HEK293 (cell line): ENCODE measurements around the gene ZFAND3.

Experiments
- SP7 ChIP-seq: fragments of 450-650 bp; formaldehyde crosslinking; IDR thresholded peaks from 2 replicates; pipeline ENCODE4 v1.5.1; 2016; ENCODE audit warnings: missing biosample characterization, missing genetic modification characterization
- ZNF133 ChIP-seq: fragments of 450-650 bp; formaldehyde crosslinking; IDR thresholded peaks from 2 replicates; pipeline ENCODE4 v1.5.1; 2016; ENCODE audit warnings: missing biosample characterization, missing genetic modification characterization
- ZNF324 ChIP-seq: fragments of 450-650 bp; formaldehyde crosslinking; IDR thresholded peaks from 2 replicates; pipeline ENCODE4 v1.5.1; 2016; ENCODE audit warnings: missing biosample characterization, missing genetic modification characterization
- ZNF768 ChIP-seq: fragments of 450-650 bp; formaldehyde crosslinking; IDR thresholded peaks from 2 replicates; pipeline ENCODE4 v1.5.1; 2018; ENCODE audit warnings: missing biosample characterization, mild to moderate bottlenecking, missing genetic modification characterization
- TF ChIP-seq, protein P1 (sequence below): fragments of 450-650 bp; formaldehyde crosslinking; IDR thresholded peaks from 2 replicates; pipeline ENCODE4 v1.5.1; 2016; ENCODE audit warnings: missing biosample characterization, missing genetic modification characterization
- TF ChIP-seq, protein P2 (sequence below): fragments of 450-650 bp; formaldehyde crosslinking; IDR thresholded peaks from 2 replicates; pipeline ENCODE4 v1.5.1; 2016; ENCODE audit warnings: missing biosample characterization, missing genetic modification characterization

GRCh38 chr6:37799263-37799644, 20.3 kb upstream of the ZFAND3 start:
- TF ChIP-seq, protein P1, sequence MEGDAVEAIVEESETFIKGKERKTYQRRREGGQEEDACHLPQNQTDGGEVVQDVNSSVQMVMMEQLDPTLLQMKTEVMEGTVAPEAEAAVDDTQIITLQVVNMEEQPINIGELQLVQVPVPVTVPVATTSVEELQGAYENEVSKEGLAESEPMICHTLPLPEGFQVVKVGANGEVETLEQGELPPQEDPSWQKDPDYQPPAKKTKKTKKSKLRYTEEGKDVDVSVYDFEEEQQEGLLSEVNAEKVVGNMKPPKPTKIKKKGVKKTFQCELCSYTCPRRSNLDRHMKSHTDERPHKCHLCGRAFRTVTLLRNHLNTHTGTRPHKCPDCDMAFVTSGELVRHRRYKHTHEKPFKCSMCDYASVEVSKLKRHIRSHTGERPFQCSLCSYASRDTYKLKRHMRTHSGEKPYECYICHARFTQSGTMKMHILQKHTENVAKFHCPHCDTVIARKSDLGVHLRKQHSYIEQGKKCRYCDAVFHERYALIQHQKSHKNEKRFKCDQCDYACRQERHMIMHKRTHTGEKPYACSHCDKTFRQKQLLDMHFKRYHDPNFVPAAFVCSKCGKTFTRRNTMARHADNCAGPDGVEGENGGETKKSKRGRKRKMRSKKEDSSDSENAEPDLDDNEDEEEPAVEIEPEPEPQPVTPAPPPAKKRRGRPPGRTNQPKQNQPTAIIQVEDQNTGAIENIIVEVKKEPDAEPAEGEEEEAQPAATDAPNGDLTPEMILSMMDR = no peak
- TF ChIP-seq ZNF324 (tag by site-specific recombination) (no peak), ZNF768 (tag by site-specific recombination) (no peak), ZNF133 (tag by site-specific recombination) (no peak), SP7 (no peak)
- TF ChIP-seq, protein P2, sequence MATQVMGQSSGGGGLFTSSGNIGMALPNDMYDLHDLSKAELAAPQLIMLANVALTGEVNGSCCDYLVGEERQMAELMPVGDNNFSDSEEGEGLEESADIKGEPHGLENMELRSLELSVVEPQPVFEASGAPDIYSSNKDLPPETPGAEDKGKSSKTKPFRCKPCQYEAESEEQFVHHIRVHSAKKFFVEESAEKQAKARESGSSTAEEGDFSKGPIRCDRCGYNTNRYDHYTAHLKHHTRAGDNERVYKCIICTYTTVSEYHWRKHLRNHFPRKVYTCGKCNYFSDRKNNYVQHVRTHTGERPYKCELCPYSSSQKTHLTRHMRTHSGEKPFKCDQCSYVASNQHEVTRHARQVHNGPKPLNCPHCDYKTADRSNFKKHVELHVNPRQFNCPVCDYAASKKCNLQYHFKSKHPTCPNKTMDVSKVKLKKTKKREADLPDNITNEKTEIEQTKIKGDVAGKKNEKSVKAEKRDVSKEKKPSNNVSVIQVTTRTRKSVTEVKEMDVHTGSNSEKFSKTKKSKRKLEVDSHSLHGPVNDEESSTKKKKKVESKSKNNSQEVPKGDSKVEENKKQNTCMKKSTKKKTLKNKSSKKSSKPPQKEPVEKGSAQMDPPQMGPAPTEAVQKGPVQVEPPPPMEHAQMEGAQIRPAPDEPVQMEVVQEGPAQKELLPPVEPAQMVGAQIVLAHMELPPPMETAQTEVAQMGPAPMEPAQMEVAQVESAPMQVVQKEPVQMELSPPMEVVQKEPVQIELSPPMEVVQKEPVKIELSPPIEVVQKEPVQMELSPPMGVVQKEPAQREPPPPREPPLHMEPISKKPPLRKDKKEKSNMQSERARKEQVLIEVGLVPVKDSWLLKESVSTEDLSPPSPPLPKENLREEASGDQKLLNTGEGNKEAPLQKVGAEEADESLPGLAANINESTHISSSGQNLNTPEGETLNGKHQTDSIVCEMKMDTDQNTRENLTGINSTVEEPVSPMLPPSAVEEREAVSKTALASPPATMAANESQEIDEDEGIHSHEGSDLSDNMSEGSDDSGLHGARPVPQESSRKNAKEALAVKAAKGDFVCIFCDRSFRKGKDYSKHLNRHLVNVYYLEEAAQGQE (tag by site-specific recombination) = no peak
